HEK293 (cell line): ENCODE measurements around the gene CDK4.
A peak's percentile ranks its signal among the peaks of the same experiment; 100 is the strongest.
"Not testable (repeated sequence)": the region's sequence is repeated elsewhere in the genome, so short reads cannot be mapped to it uniquely, and the experiment has no call there.

Source experiments
- CTCF ChIA-PET: fragments of 350-600 bp; formaldehyde crosslinking; extraction: SDS; loops from one replicate; lab custom pipeline; 2021; ENCODE audit warnings: antibody characterized with exemption; lab: Yijun Ruan, JAX
- POLR2A ChIA-PET: fragments of 300-600 bp; formaldehyde crosslinking; extraction: SDS; loops from one replicate; lab custom pipeline; 2020; ENCODE audit warnings: antibody characterized with exemption, inconsistent platforms; lab: Yijun Ruan, JAX
- H3K27ac ChIP-seq: fragments of 200-500 bp; sonication (Bioruptor generic); 2 replicates; pipeline ENCODE4 v1.5.1; 2014; ENCODE audit warnings: low read depth, low read length, control low read depth, inconsistent platforms; ENCODE audit errors: extremely low read depth
- H3K36me3 ChIP-seq, 2 experiments: fragments of 200-500 bp in 1 of 2; sonication (Bioruptor generic) in 1 of 2; 1 replicate in 1 of 2; 2 replicates in 1 of 2; pipeline ENCODE4 v1.5.1; 2014 to 2017; ENCODE audit warnings: inconsistent platforms in 2 of 2, low read length in 2 of 2; ENCODE audit not compliant: control insufficient read depth in 2 of 2, insufficient read depth in 1 of 2
- H3K4me1 ChIP-seq: fragments of 200-500 bp; sonication (Bioruptor generic); 2 replicates; pipeline ENCODE4 v1.5.1; 2014; ENCODE audit warnings: mild to moderate bottlenecking, low read length, inconsistent platforms; ENCODE audit not compliant: control insufficient read depth, insufficient read depth
- H3K4me3 ChIP-seq: 2 replicates; pipeline ENCODE4 v1.5.1; 2011; ENCODE audit warnings: low read depth, mild to moderate bottlenecking, control low read depth, low read length, moderate library complexity
- H3K9me3 ChIP-seq: fragments of 200-500 bp; sonication (Bioruptor generic); 2 replicates; pipeline ENCODE4 v1.5.1; 2014; ENCODE audit warnings: low read depth, low read length, inconsistent platforms; ENCODE audit not compliant: control insufficient read depth, insufficient read depth
- ATF2 ChIP-seq: fragments of 450-650 bp; formaldehyde crosslinking; IDR thresholded peaks from 2 replicates; pipeline ENCODE4 v1.5.1; 2016; ENCODE audit warnings: missing biosample characterization, missing genetic modification characterization, low read depth
- GLI2 ChIP-seq: fragments of 450-650 bp; formaldehyde crosslinking; IDR thresholded peaks from 2 replicates; pipeline ENCODE4; 2017; ENCODE audit warnings: missing biosample characterization, missing genetic modification characterization, low read depth, borderline replicate concordance
- KLF1 ChIP-seq: fragments of 450-650 bp; formaldehyde crosslinking; IDR thresholded peaks from 2 replicates; pipeline ENCODE4 v1.5.1; 2016; ENCODE audit warnings: missing biosample characterization, missing genetic modification characterization
- OVOL3 ChIP-seq: fragments of 450-650 bp; formaldehyde crosslinking; IDR thresholded peaks from 2 replicates; pipeline ENCODE4 v1.5.1; 2016; ENCODE audit warnings: missing biosample characterization, missing genetic modification characterization
- PRDM6 ChIP-seq: fragments of 450-650 bp; formaldehyde crosslinking; IDR thresholded peaks from 2 replicates; pipeline ENCODE4 v1.5.1; 2017; ENCODE audit warnings: missing biosample characterization, missing genetic modification characterization
- SCRT2 ChIP-seq: fragments of 450-650 bp; formaldehyde crosslinking; IDR thresholded peaks from 2 replicates; pipeline ENCODE4 v1.5.1; 2016; ENCODE audit warnings: missing biosample characterization, missing genetic modification characterization
- ZBTB10 ChIP-seq: fragments of 450-650 bp; formaldehyde crosslinking; IDR thresholded peaks from 2 replicates; pipeline ENCODE4 v1.5.1; 2016; ENCODE audit warnings: missing biosample characterization, missing genetic modification characterization
- ZBTB48 ChIP-seq: fragments of 450-650 bp; formaldehyde crosslinking; IDR thresholded peaks from 2 replicates; pipeline ENCODE4 v1.5.1; 2016; ENCODE audit warnings: missing biosample characterization, missing genetic modification characterization
- ZIC2 ChIP-seq: fragments of 450-650 bp; formaldehyde crosslinking; IDR thresholded peaks from 2 replicates; pipeline ENCODE4 v1.5.1; 2016; ENCODE audit warnings: missing biosample characterization, missing genetic modification characterization
- ZNF280C ChIP-seq: fragments of 450-650 bp; formaldehyde crosslinking; IDR thresholded peaks from 2 replicates; pipeline ENCODE4 v1.5.1; 2016; ENCODE audit warnings: missing biosample characterization, missing genetic modification characterization
- ZNF292 ChIP-seq: fragments of 450-650 bp; formaldehyde crosslinking; IDR thresholded peaks from 2 replicates; pipeline ENCODE4 v1.5.1; 2016; ENCODE audit warnings: low read depth, missing biosample characterization, missing genetic modification characterization, borderline replicate concordance
- ZNF501 ChIP-seq: fragments of 450-650 bp; formaldehyde crosslinking; IDR thresholded peaks from 2 replicates; pipeline ENCODE4 v1.5.1; 2016; ENCODE audit warnings: missing biosample characterization, missing genetic modification characterization
- ZNF530 ChIP-seq: fragments of 450-650 bp; formaldehyde crosslinking; IDR thresholded peaks from 2 replicates; pipeline ENCODE4 v1.5.1; 2016; ENCODE audit warnings: low read depth, missing biosample characterization, missing genetic modification characterization
- ZNF549 ChIP-seq: fragments of 450-650 bp; IDR thresholded peaks from 2 replicates; pipeline ENCODE4 v1.5.1; 2018; ENCODE audit warnings: missing biosample characterization, missing genetic modification characterization, mild to moderate bottlenecking, inconsistent platforms, moderate library complexity
- ZNF585B ChIP-seq: fragments of 450-650 bp; formaldehyde crosslinking; IDR thresholded peaks from 2 replicates; pipeline ENCODE4 v1.5.1; 2016; ENCODE audit warnings: missing biosample characterization, missing genetic modification characterization
- ZNF624 ChIP-seq: fragments of 450-650 bp; formaldehyde crosslinking; IDR thresholded peaks from 2 replicates; pipeline ENCODE4 v1.5.1; 2017; ENCODE audit warnings: missing biosample characterization, missing genetic modification characterization

CDK4 gene

GRCh38 chr12:57723630-57723962 is 28.5 kb downstream of the CDK4 start:
- no peak overlapping the region for H3K4me3 ChIP-seq
- CTCF ChIA-PET, result interaction anchor here (2.4 to 4.6 kb wide), 2 partner anchors 12 to 30 kb away, joined by 6 to 55 read pairs; partner anchors contain the start of gene OS9

GRCh38 chr12:57722716-57723629 is 29.1 kb downstream of the CDK4 start:
- ChIA-PET CTCF (interaction anchor here (1.2 to 4.6 kb wide), 3 partner anchors 9 to 30 kb away, joined by 3 to 55 read pairs (median 6); partner anchors contain the start of gene OS9), POLR2A (interaction anchor here (2.0 to 2.3 kb wide), 2 partner anchors 13 to 22 kb away, joined by 6 to 7 read pairs; partner anchors contain the start of gene TSPAN31)
- peaks cover 7 to 39% of the 10 kb centered on the region in 2 experiments; a peak in 2 of 3 replicates for H3K36me3 ChIP-seq
- no peaks in the 10 kb centered on the region for H3K4me1 ChIP-seq
- TF ChIP-seq ZBTB48 (tag by site-specific recombination) (no peak), ATF2 (tag by site-specific recombination) (no peak), KLF1 (tag by site-specific recombination) (0 out of 2 replicates have a peak, but pooled peaks have one; percentile 19), ZIC2 (tag by site-specific recombination) (peak; percentile 78), ZNF585B (tag by site-specific recombination) (peak; percentile 59)
- H3K9me3 ChIP-seq, result no peaks in the 10 kb centered on the region
- no peak overlapping the region for H3K4me3 ChIP-seq
- H3K27ac ChIP-seq, result no peak overlapping the region

More at GRCh38 chr12:57723630-57723962, 28.5 kb downstream of the CDK4 start:
- H3K4me1 ChIP-seq, result no peaks in the 10 kb centered on the region
- TF ChIP-seq ZBTB10 (tag by site-specific recombination) (no peak), ZNF549 (tag by site-specific recombination) (no peak), ZNF530 (tag by site-specific recombination) (no peak), SCRT2 (tag by site-specific recombination) (no peak), ZNF501 (tag by site-specific recombination) (no peak), ZNF292 (tag by site-specific recombination) (no peak), PRDM6 (no peak), ZNF624 (tag by site-specific recombination) (no peak), GLI2 (tag by site-specific recombination) (no peak), OVOL3 (tag by site-specific recombination) (no peak), ZNF280C (no peak)
- H3K27ac ChIP-seq, result no peak overlapping the region
- POLR2A ChIA-PET, result interaction anchor here (2.0 to 2.3 kb wide), 2 partner anchors 12 to 21 kb away, joined by 6 to 7 read pairs; partner anchors contain the start of gene TSPAN31
- H3K9me3 ChIP-seq, result no peaks in the 10 kb centered on the region
- peaks cover 3 to 33% of the 10 kb centered on the region in 2 experiments; a peak in 2 of 3 replicates for H3K36me3 ChIP-seq

- ChIA-PET POLR2A (interaction anchor here (2.0 kb wide), 1 partner anchor 23 kb away, joined by 7 read pairs; the partner anchor contains the start of gene TSPAN31), CTCF (interaction anchor here (0.6 to 1.2 kb wide), 3 partner anchors 10 to 413 kb away, joined by 3 to 5 read pairs (median 3); no protein-coding TSS in a partner anchor)
- H3K9me3 ChIP-seq, H3K4me1 ChIP-seq, H3K27ac ChIP-seq, H3K4me3 ChIP-seq: not testable (repeated sequence)
- peaks cover 8 to 45% of the 10 kb centered on the region in 2 experiments; a peak in 2 of 3 replicates for H3K36me3 ChIP-seq
These were observed 30.1 kb downstream of the CDK4 start for GRCh38 chr12:57721846-57722608.
